ENCODE data around the gene MAMDC4.
"Not testable (repeated sequence)": the region's sequence is repeated elsewhere in the genome, so short reads cannot be mapped to it uniquely, and the experiment has no call there.

The MAMDC4 gene

DNA sequence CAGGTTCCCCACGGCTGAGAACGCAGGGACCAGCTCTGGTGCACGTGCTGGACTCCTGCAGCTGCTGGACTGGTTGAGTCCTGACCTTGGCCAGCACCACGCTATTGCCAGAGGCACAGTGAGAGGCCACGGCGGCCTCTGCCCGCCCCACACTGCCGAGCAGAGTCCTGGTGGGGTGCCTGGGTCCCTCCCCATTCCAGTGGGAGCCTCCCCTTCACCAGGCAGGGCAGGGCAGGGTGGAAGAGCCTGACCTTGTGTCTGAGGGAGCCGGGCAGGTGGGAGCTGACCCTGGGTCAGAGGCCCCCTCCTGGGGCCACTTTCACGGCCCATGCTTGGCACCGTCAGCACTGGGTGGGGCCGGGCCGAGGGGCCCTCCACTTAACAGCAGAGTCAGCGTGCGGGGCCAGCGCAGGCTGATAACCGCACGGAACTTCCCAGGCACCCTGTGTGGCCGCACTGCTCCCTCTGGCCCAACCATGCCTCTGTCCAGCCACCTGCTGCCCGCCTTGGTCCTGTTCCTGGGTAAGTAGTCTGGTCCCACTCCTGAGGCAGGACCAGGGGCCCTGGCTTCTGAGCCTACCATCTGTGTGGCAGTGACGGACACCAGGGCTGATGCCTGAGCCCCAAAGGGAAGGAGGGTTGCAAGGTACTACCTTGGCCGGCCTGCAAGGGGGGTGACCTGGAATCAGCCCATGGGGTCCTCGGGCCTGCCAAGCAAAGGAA is at the start of gene MAMDC4:
Gene MAMDC4 (plus strand): TSS at position 406 of the 723 bp plus-strand sequence. CDS start 71 bp downstream, at position 477.
- no peak for DNase-seq

GRCh38 chr9:136803009-136803550 is 49.1 kb upstream of the MAMDC4 start:
- not testable (repeated sequence) for DNase-seq

GRCh38 chr9:136803551-136804508 is 48.3 kb upstream of the MAMDC4 start:
- DNase-seq, result no peak

DNA sequence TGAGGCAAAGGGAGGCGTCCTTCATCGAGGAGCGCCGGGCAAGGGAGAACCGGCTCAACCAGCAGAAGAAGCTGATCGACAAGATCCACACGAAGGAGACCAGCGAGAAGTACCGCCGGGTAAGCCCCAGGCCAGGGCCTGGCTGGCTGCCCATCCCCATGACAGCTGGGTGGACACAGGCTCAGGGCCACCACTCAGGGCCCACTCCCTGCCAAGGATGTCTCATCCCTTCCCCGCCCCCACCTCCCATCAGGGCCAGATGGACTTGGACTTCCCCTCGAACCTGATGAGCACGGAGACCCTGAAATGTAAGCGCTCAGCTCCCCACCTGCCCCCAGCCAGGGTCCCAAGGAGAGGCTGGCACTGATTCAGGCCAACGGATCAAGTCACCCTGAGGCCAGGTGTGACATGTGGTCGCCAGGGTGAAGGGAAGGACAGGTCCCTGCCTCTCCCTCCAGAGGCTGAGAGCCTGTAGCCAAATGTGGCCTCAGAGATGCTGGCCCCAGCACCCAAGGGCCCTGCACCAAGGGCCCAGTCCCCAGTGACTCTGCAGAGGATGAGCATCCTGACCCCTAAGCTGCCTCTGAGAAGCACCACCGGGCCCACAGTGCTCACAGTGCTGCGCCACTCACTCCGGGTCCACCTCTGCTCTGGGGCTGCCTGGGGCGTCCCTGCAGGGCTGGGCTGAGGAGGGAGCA is 47.5 kb upstream of the MAMDC4 start:
- no peak for DNase-seq

- DNase-seq, result no peak
These were observed 46.9 kb upstream of the MAMDC4 start for GRCh38 chr9:136805207-136805740.

GRCh38 chr9:136806067-136806466 is 46.1 kb upstream of the MAMDC4 start:
- DNase-seq, result no peak

- DNase-seq, result no peak
These were observed 45.4 kb upstream of the MAMDC4 start for GRCh38 chr9:136806631-136807201.

DNA sequence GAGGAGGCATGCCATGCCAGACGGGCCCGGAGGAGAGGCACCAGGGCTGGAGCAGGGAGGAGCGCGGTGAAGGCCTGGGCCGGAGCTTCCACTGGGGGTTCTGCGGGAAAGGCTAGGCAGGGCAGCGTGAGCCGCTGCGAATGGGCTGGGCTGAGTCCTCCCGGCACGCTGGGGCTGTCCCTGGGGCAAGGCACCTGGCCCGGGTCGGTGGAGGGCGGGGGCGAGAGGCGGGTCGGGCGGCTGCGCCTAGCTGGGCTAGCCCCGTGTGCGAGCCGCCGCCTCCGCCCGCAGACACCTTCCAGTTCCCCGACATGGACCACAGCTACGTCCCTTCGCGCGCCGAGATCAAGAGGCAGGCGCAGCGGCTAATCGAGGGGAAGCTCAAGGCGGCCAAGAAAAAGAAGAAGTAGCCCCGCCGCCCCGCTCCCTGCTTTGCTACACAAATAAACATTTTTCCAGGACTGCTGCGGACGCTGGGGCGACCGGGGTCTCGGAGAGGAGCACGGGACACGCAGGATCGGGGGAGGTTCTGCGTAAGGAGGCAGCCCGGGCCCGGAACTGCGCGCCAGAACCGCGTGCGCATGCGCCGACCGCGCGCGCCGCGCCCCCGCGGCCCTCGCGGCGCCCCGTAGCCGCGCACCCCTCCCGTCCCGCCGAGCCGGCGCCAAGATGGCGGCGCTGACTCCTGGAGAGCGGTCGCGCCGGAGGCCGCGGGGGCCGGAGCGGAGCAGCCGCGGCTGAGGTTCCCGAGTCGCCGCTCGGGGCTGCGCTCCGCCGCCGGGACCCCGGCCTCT is 44.7 kb upstream of the MAMDC4 start, which contains the start of gene RABL6:
Gene RABL6 (plus strand): TSS at position 668 of the 794 bp plus-strand sequence. CDS start 249 bp downstream, outside the sequence.
- DNase-seq, result peak; percentile 90

DNA sequence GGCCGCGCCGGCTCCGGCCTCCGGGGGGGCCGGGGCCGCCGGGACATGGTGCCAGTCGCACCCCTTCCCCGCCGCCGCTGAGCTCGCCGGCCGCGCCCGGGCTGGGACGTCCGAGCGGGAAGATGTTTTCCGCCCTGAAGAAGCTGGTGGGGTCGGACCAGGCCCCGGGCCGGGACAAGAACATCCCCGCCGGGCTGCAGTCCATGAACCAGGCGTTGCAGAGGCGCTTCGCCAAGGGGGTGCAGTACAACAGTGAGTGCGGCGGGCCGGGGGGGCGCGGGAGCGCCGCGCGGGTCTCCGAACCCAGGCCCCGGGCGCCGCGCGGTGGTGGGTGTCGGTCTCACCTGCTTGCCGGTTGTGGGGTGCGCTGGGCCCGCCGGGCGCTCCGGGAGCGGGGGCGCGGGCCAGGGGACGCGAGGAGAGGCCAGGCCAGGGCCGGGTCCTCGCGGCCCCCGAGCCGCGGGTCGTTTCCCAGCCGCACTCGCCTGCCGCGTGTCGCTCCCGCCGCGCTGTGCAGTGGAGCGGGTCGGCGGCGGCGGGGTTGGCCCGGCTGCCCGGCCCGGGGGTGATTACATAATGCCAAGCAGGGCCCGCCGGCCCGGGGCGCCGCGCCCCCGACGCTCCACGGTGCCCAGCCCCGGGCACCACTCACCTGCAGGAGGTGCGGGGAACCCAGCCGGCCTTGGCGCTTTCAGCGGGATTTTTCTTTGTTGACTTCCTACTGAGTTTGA is 43.9 kb upstream of the MAMDC4 start:
- DNase-seq, result no peak

GRCh38 chr9:136808806-136809158 is 43.4 kb upstream of the MAMDC4 start:
- DNase-seq, result peak; percentile 18

DNA sequence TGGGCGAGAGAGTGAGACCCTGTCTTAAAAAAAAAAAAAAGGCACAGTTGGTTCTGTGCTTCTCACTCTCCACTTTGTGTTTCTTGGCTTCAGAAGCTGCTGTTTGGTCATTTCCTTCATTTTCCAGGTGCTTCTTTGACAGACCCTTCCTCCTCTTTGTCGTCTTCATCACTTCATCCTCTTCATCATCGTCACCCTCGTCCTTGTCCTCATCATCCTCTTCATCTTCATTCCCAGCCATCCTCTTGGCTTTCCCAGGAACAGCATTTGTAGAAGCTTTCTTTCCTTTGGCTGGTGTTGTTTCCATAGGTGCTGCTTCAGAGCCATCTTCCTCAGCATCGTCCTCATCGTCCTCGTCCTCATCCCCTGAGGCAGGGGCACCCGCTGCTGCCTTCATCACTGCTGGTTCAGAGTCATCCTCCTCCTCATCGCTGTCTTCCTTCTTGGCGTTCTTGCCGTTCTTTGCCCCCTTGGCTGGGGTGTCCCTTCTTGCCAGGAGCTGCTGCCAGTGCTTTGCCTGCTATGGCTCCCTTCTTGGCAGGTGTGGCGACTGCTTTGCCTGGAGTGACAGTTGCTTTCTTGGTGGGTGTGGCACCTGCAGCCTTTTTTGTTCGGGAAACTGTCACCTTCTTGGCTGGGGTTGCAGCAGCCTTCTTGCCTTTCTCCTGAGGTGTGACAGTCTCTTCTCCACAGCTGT is 37.3 kb upstream of the MAMDC4 start:
- DNase-seq, result no peak

DNA sequence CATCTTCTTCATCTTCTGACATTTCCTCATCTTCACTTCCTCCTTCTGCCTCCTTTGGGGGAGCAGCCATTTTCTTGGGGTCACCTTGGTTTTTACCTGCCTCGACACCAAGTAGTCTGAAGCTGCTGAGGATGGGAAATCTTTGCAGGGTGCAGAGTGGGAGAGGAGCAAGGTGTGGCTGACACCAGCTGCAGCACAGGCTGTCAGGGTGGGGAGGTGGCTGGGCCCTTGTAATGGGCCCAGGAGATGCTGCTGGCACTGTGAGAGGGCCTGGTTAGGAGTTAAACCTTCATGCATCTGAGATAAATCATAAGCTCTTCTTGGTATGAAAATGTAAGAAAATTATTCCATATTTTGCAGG is 36.7 kb upstream of the MAMDC4 start:
- no peak for DNase-seq

DNA sequence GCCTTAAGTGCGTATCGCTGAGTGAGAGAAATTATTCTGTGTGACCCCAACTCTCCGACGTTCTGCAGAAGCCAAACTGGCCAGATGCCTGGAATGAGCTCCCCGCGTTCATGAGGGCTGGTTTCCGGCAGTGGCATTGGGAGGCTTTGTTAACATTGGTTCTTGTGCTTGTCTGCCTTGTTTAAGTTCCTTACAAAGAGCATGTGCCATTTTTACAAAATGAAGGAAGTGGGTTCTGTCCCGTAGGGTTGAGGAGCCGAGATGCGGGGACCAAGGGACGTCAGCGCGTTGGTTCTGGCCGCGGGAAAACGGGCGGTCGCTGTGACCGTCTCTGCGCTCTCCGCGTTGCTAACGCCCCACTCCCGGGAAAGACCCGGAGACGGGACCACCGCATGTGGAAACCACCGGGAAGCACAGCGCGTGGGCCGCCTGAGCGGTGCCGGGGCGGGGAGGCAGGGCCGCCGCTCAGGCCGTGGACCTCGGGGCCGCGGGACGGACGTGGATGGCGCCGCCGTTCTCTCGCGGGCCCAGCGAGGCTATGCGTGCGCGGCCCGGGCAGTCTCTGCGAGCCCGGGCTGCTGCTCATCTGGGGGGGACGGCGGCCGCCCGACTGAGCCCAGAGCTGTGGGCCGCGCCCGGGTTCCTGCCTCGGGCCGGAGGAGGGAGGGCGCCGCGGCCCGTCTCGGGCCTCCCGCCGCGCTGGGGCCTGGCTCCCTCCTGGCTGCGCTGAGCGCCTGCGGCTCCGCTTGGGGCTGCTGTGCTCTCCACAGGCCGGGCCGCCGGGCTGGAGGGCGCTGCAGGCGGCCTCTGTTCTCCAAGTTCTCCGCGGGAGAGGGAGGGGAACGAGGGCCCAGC is 30.9 kb upstream of the MAMDC4 start:
- DNase-seq, result peak; percentile 20

DNA sequence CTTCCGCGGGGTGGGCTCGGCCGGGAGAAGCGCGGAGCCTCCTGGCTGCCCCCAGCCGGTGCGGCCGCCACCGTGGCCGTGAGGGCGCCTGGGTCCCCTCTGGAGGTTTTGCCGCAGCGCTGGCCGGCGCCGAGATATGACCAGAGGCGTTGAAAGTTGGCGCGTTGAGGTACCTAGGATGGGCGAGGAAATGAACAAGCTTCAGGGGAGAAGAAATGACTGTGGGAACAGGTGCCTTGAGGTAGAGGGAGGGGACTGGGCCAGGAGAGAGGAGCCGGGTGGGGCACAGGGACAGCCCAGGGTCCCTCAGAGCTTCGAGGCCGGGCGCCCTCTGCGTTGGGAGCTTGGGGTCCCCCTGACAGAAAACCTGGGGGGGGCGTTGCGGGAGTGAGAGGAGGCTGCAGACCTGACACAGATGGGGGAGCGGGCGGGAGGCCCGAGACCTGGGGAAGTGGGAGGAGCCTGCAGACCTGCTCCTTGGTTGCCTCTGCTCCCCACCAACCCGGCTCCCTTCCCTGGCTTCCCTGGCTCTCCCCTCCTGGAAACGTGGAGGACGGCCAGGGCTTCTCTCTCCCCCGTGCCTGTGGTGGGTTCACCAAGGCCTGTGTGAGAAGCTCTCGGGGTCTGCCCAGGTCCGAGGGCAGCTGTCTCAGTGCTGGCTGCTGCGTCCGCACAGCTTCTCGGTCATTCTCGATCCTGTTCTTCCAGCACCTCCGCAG is 30.2 kb upstream of the MAMDC4 start:
- no peak for DNase-seq

DNA sequence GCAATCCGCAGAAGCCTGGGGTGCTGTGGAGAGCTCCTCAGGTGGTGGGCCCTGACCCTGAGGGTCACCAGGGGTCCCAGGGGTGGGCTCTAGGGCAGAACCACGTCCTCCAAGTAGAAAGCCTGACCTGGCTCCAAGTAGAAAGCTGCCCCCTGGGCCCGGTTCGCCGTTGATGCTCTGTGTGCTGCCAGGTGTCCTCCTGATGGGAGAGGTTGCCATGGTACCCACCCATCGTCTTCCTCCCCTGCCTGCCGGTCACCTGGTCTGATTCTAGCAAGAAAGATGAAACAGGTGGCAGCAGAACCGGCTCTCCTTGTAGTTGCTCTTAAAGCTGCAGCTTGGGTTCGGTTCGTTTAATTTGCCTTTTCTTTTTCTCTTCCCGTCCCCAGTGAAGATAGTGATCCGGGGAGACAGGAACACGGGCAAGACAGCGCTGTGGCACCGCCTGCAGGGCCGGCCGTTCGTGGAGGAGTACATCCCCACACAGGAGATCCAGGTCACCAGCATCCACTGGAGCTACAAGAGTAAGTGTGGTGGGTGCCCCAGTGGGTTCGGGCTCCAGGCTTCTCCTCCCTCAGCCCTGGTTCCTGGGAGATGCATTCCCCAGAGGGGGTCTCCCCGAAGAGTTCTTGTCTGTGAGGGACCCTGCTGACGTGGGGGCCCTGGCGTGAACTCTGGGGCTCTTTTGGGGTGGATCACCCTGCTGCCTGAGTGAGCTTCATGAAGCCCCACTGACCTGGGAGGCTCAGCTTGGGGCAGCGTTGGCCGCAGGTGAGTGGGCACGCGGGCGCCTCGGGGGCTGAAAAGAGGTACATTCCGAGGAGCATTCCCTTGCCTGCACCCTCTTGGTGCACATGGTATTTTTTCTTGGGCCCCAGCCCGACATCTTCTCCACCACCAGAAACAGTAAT is 28.8 kb upstream of the MAMDC4 start:
- no peak for DNase-seq

- no peak for DNase-seq
These were observed 27.5 kb upstream of the MAMDC4 start for GRCh38 chr9:136824496-136825225.

All from suppressor macrophage treated with lipopolysaccharide for 4 hours (primary cell).